Measurements from ENCODE around the gene GNA14.

GRCh38 chr9:77495834-77496671 is 152.1 kb downstream of the GNA14 start:
- TF ChIP-seq, protein P1, sequence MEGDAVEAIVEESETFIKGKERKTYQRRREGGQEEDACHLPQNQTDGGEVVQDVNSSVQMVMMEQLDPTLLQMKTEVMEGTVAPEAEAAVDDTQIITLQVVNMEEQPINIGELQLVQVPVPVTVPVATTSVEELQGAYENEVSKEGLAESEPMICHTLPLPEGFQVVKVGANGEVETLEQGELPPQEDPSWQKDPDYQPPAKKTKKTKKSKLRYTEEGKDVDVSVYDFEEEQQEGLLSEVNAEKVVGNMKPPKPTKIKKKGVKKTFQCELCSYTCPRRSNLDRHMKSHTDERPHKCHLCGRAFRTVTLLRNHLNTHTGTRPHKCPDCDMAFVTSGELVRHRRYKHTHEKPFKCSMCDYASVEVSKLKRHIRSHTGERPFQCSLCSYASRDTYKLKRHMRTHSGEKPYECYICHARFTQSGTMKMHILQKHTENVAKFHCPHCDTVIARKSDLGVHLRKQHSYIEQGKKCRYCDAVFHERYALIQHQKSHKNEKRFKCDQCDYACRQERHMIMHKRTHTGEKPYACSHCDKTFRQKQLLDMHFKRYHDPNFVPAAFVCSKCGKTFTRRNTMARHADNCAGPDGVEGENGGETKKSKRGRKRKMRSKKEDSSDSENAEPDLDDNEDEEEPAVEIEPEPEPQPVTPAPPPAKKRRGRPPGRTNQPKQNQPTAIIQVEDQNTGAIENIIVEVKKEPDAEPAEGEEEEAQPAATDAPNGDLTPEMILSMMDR (IDR thresholded peaks at IDR 0.05): no peak
- TF ChIP-seq POLR2AphosphoS5 (IDR thresholded peaks at IDR 0.05; ENCODE audit: low read depth, low read length) (no peak), SIN3A (IDR thresholded peaks at IDR 0.05; ENCODE audit: borderline replicate concordance, insufficient read depth, low read depth, low read length) (no peak), TCF7L2 (IDR thresholded peaks at IDR 0.05; ENCODE audit: low read depth, low read length) (no peak)
- TF ChIP-seq, protein P2, sequence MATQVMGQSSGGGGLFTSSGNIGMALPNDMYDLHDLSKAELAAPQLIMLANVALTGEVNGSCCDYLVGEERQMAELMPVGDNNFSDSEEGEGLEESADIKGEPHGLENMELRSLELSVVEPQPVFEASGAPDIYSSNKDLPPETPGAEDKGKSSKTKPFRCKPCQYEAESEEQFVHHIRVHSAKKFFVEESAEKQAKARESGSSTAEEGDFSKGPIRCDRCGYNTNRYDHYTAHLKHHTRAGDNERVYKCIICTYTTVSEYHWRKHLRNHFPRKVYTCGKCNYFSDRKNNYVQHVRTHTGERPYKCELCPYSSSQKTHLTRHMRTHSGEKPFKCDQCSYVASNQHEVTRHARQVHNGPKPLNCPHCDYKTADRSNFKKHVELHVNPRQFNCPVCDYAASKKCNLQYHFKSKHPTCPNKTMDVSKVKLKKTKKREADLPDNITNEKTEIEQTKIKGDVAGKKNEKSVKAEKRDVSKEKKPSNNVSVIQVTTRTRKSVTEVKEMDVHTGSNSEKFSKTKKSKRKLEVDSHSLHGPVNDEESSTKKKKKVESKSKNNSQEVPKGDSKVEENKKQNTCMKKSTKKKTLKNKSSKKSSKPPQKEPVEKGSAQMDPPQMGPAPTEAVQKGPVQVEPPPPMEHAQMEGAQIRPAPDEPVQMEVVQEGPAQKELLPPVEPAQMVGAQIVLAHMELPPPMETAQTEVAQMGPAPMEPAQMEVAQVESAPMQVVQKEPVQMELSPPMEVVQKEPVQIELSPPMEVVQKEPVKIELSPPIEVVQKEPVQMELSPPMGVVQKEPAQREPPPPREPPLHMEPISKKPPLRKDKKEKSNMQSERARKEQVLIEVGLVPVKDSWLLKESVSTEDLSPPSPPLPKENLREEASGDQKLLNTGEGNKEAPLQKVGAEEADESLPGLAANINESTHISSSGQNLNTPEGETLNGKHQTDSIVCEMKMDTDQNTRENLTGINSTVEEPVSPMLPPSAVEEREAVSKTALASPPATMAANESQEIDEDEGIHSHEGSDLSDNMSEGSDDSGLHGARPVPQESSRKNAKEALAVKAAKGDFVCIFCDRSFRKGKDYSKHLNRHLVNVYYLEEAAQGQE (IDR thresholded peaks at IDR 0.05; ENCODE audit: insufficient read depth in 1 of 2, low read depth in 2 of 2, low read length in 1 of 2): no peak

All from Panc1 (cell line).